BLaER1 treated with 17β-estradiol and CSF1 and Interleukin-3, amounts not matched to agents 10 nM and 100 nM (cell line): ENCODE measurements around the gene CAPN2.
"Not testable (repeated sequence)": the region's sequence is repeated elsewhere in the genome, so short reads cannot be mapped to it uniquely, and the experiment has no call there.

ENCODE experiments used
- H3K27ac ChIP-seq, 11 experiments: shearing (Covaris generic); formaldehyde crosslinking; 2 replicates each; pipeline ENCODE4 v1.8.1; 2022
- H3K27me3 ChIP-seq, 11 experiments: shearing (Covaris generic); formaldehyde crosslinking; 2 replicates each; pipeline ENCODE4 v1.8.1; 2022
- H3K36me3 ChIP-seq, 11 experiments: shearing (Covaris generic); formaldehyde crosslinking; 2 replicates each; pipeline ENCODE4 v1.8.1; 2022
- H3K4me1 ChIP-seq, 10 experiments: shearing (Covaris generic); formaldehyde crosslinking; 2 replicates each; pipeline ENCODE4 v1.8.1; 2022
- H3K4me2 ChIP-seq, 11 experiments: shearing (Covaris generic); formaldehyde crosslinking; 2 replicates each; pipeline ENCODE4 v1.8.1; 2022
- H3K4me3 ChIP-seq, 10 experiments: shearing (Covaris generic); formaldehyde crosslinking; 2 replicates each; pipeline ENCODE4 v1.8.1; 2022
- H3K9ac ChIP-seq, 11 experiments: shearing (Covaris generic); formaldehyde crosslinking; 2 replicates each; pipeline ENCODE4 v1.8.1; 2022
- H3K9me3 ChIP-seq, 11 experiments: shearing (Covaris generic); formaldehyde crosslinking; replicated peaks in 1 of 11; 2 replicates each; pipeline ENCODE4 v1.8.1; 2022
- H4K20me1 ChIP-seq, 11 experiments: shearing (Covaris generic); formaldehyde crosslinking; 2 replicates each; pipeline ENCODE4 v1.8.1; 2022
- Cebpa-rat ChIP-seq, 11 experiments: shearing (Covaris generic); IDR thresholded peaks; 2 replicates each; pipeline ENCODE4 v1.8.1; 2022

The CAPN2 gene

GRCh38 chr1:223738465-223739365 lies 26.4 kb downstream of the CAPN2 start:
- H3K36me3 ChIP-seq, result peaks cover 0 to 64% (median 12%) of the 10 kb centered on the region in 11 experiments; a peak in 16 of 22 replicates
- no peaks in the 10 kb centered on the region for H3K27me3 ChIP-seq
- no peak for TF ChIP-seq Cebpa-rat (IDR thresholded peaks at IDR 0.05)
- H3K4me3 ChIP-seq, result no peak overlapping the region
- no peaks in the 10 kb centered on the region for H3K9me3 ChIP-seq
- no peak overlapping the region for H3K4me2 ChIP-seq
- H3K4me1 ChIP-seq, result 0 out of 20 replicates have a peak, but pooled peaks cover 0 to 4% (median 0%) of the 10 kb centered on the region in 10 experiments
- H3K27ac ChIP-seq, result no peak overlapping the region
- H4K20me1 ChIP-seq, result peaks cover 0 to 42% (median 0%) of the 10 kb centered on the region in 11 experiments; a peak in 9 of 22 replicates
- no peak overlapping the region for H3K9ac ChIP-seq

- Histone ChIP-seq H3K36me3 (peaks cover 0 to 64% (median 12%) of the 10 kb centered on the region in 11 experiments; a peak in 16 of 22 replicates), H4K20me1 (peaks cover 0 to 35% (median 0%) of the 10 kb centered on the region in 11 experiments; a peak in 8 of 22 replicates), H3K9me3 (no peaks in the 10 kb centered on the region), H3K9ac (no peak overlapping the region), H3K4me2 (no peak overlapping the region), H3K27ac (no peak overlapping the region), H3K4me1 (0 out of 20 replicates have a peak, but pooled peaks cover 0 to 4% (median 0%) of the 10 kb centered on the region in 10 experiments), H3K4me3 (no peak overlapping the region), H3K27me3 (no peaks in the 10 kb centered on the region)
- no peak for TF ChIP-seq Cebpa-rat (IDR thresholded peaks at IDR 0.05)
Measured at GRCh38 chr1:223739366-223740037, 27.2 kb downstream of the CAPN2 start.

GRCh38 chr1:223740038-223740736 lies 27.8 kb downstream of the CAPN2 start:
- not testable (repeated sequence) for H3K27me3 ChIP-seq, H3K4me2 ChIP-seq, H3K9ac ChIP-seq, H3K27ac ChIP-seq, H3K4me1 ChIP-seq, H3K9me3 ChIP-seq, H3K4me3 ChIP-seq
- Histone ChIP-seq H3K36me3 (peaks cover 0 to 67% (median 17%) of the 10 kb centered on the region in 11 experiments; a peak in 19 of 22 replicates), H4K20me1 (peaks cover 0 to 33% (median 0%) of the 10 kb centered on the region in 11 experiments; a peak in 8 of 22 replicates)

- Histone ChIP-seq H4K20me1 (peaks cover 0 to 25% (median 0%) of the 10 kb centered on the region in 11 experiments; a peak in 7 of 22 replicates), H3K27ac (no peak overlapping the region), H3K9me3 (no peaks in the 10 kb centered on the region), H3K27me3 (no peaks in the 10 kb centered on the region), H3K36me3 (peaks cover 13 to 72% (median 33%) of the 10 kb centered on the region in 11 experiments; a peak in 20 of 22 replicates), H3K4me1 (no peaks in the 10 kb centered on the region), H3K9ac (no peak overlapping the region), H3K4me3 (no peak overlapping the region), H3K4me2 (no peak overlapping the region)
- TF ChIP-seq Cebpa-rat (IDR thresholded peaks at IDR 0.05), result no peak
Measured at GRCh38 chr1:223741861-223742260, 29.5 kb downstream of the CAPN2 start.

- H4K20me1 ChIP-seq, result peaks cover 0 to 30% (median 0%) of the 10 kb centered on the region in 11 experiments; a peak in 4 of 22 replicates
- H3K4me1 ChIP-seq, result no peaks in the 10 kb centered on the region
- TF ChIP-seq Cebpa-rat (IDR thresholded peaks at IDR 0.05), result no peak
- H3K9ac ChIP-seq, result no peak overlapping the region
- H3K4me2 ChIP-seq, result no peak overlapping the region
- H3K4me3 ChIP-seq, result no peak overlapping the region
- no peak overlapping the region for H3K27ac ChIP-seq
- no peaks in the 10 kb centered on the region for H3K9me3 ChIP-seq
- no peaks in the 10 kb centered on the region for H3K27me3 ChIP-seq
- peaks cover 19 to 83% (median 41%) of the 10 kb centered on the region in 11 experiments; a peak in 20 of 22 replicates for H3K36me3 ChIP-seq
Measured at GRCh38 chr1:223742856-223743517, 30.6 kb downstream of the CAPN2 start.

GRCh38 chr1:223745731-223746130 lies 33.4 kb downstream of the CAPN2 start:
- no peak overlapping the region for H3K4me3 ChIP-seq
- no peak overlapping the region for H3K9ac ChIP-seq
- no peak for TF ChIP-seq Cebpa-rat (IDR thresholded peaks at IDR 0.05)
- H3K27me3 ChIP-seq, result no peaks in the 10 kb centered on the region
- H3K4me2 ChIP-seq, result no peak overlapping the region
- peaks cover 0 to 6% (median 0%) of the 10 kb centered on the region in 10 experiments; a peak in 3 of 20 replicates for H3K4me1 ChIP-seq
- H4K20me1 ChIP-seq, result peaks cover 0 to 36% (median 0%) of the 10 kb centered on the region in 11 experiments; a peak in 3 of 22 replicates
- no peak overlapping the region for H3K27ac ChIP-seq
- H3K9me3 ChIP-seq, result no peaks in the 10 kb centered on the region
- H3K36me3 ChIP-seq, result peaks cover 20 to 85% (median 62%) of the 10 kb centered on the region in 11 experiments; a peak in 21 of 22 replicates

- H3K27ac ChIP-seq, result no peak overlapping the region
- H3K4me3 ChIP-seq, result no peak overlapping the region
- TF ChIP-seq Cebpa-rat (IDR thresholded peaks at IDR 0.05), result no peak
- peaks cover 0 to 6% (median 0%) of the 10 kb centered on the region in 10 experiments; a peak in 3 of 20 replicates for H3K4me1 ChIP-seq
- no peak overlapping the region for H3K9ac ChIP-seq
- H3K9me3 ChIP-seq, result no peaks in the 10 kb centered on the region
- H3K36me3 ChIP-seq, result peaks cover 42 to 99% (median 84%) of the 10 kb centered on the region in 11 experiments
- H3K27me3 ChIP-seq, result no peaks in the 10 kb centered on the region
- no peak overlapping the region for H3K4me2 ChIP-seq
- peaks cover 0 to 31% (median 0%) of the 10 kb centered on the region in 11 experiments; a peak in 3 of 22 replicates for H4K20me1 ChIP-seq
Measured at GRCh38 chr1:223747838-223748335, 35.5 kb downstream of the CAPN2 start.

GRCh38 chr1:223748405-223748772 lies 36.0 kb downstream of the CAPN2 start:
- Histone ChIP-seq H3K4me3 (no peak overlapping the region), H3K4me2 (0 out of 22 replicates have a peak overlapping the region, but pooled peaks of 1 of the 11 experiments have one; percentile 43)

More at GRCh38 chr1:223748405-223748772, 36.0 kb downstream of the CAPN2 start:
- Histone ChIP-seq H3K27ac (no peak overlapping the region), H3K9ac (no peak overlapping the region), H3K36me3 (peaks cover 47 to 100% (median 88%) of the 10 kb centered on the region in 11 experiments), H4K20me1 (peaks cover 0 to 26% (median 0%) of the 10 kb centered on the region in 11 experiments; a peak in 3 of 22 replicates), H3K4me1 (peaks cover 0 to 6% (median 0%) of the 10 kb centered on the region in 10 experiments; a peak in 3 of 20 replicates), H3K9me3 (no peaks in the 10 kb centered on the region), H3K27me3 (no peaks in the 10 kb centered on the region)
- TF ChIP-seq Cebpa-rat (IDR thresholded peaks at IDR 0.05), result no peak
